A673 (cell line): ENCODE measurements around the gene YEATS4.

Experiments
- EZH2 ChIP-seq: fragments of 200-600 bp; sonication (generic); IDR thresholded peaks from 2 replicates; pipeline ENCODE4 v1.6.1; 2017; ENCODE audit warnings: borderline replicate concordance, low read depth, mild to moderate bottlenecking, mixed read lengths, antibody characterized with exemption, low read length; ENCODE audit not compliant: poor library complexity, severe bottlenecking
- TF ChIP-seq, protein P1 (sequence below): fragments of 300-800, 200-600 bp; sonication (generic); conservative IDR thresholded peaks from 2 replicates; pipeline ENCODE4 v1.5.1; 2017; ENCODE audit warnings: low read depth, mild to moderate bottlenecking, antibody characterized with exemption, low read length, moderate library complexity, mixed read lengths

DNA sequence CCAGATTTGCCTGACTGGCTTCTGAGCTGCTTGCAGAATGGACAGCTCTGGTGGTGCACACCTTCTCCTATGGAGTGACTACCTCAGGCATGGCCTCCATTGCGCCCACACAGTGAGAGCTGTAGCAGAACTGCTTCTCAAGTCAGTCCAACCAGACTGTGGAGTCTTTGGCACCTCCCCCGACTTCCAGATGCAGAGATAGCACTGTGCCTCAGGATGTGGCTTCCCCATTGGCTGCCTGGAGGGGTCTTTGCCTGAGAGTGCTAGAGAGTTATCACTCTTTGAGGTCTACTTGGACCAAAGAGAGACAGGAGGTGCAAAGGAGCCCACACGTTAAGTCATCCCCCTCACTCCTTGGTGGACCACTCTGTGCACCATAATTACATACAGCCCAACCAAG is 65.9 kb downstream of the YEATS4 start:
- TF ChIP-seq, protein P1, sequence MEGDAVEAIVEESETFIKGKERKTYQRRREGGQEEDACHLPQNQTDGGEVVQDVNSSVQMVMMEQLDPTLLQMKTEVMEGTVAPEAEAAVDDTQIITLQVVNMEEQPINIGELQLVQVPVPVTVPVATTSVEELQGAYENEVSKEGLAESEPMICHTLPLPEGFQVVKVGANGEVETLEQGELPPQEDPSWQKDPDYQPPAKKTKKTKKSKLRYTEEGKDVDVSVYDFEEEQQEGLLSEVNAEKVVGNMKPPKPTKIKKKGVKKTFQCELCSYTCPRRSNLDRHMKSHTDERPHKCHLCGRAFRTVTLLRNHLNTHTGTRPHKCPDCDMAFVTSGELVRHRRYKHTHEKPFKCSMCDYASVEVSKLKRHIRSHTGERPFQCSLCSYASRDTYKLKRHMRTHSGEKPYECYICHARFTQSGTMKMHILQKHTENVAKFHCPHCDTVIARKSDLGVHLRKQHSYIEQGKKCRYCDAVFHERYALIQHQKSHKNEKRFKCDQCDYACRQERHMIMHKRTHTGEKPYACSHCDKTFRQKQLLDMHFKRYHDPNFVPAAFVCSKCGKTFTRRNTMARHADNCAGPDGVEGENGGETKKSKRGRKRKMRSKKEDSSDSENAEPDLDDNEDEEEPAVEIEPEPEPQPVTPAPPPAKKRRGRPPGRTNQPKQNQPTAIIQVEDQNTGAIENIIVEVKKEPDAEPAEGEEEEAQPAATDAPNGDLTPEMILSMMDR = no peak
- TF ChIP-seq EZH2 = no peak
